GM23338 (cell line): ENCODE measurements around the gene DBNL. TPM values are rescaled to one million over a fixed set of nuclear protein-coding genes. Genes with fewer than 3 reads are reported as not detected.

ENCODE experiments used
- ATAC-seq: fragments of 200-7000 bp; cut with Tn5 transposase; 3 replicates; pipeline ENCODE4 v1.9.1; 2020
- DNase-seq: peaks from one replicate; pipeline ENCODE4 v3.0.0-alpha.2; 2015; ENCODE audit warnings: low spot score
- H2AFZ ChIP-seq: fragments of 200-600 bp; sonication (generic); 2 replicates; pipeline ENCODE4 v1.8.0; 2016; ENCODE audit warnings: antibody characterized with exemption, mild to moderate bottlenecking, moderate library complexity
- H3F3A ChIP-seq: fragments of 200-600 bp; sonication (generic); replicated peaks from 2 replicates; pipeline ENCODE4 v1.8.0; 2017; ENCODE audit warnings: antibody characterized with exemption, mixed run types, low read depth
- H3K27ac ChIP-seq: fragments of 200-600 bp; sonication (generic); 2 replicates; pipeline ENCODE4 v1.6.1; 2016; ENCODE audit warnings: low read depth
- H3K27me3 ChIP-seq: fragments of 200-600 bp; sonication (generic); 2 replicates; pipeline ENCODE4 v1.8.0; 2016; ENCODE audit warnings: mild to moderate bottlenecking, mixed run types, moderate library complexity; ENCODE audit not compliant: insufficient read depth
- H3K36me3 ChIP-seq: fragments of 200-600 bp; sonication (generic); 2 replicates; pipeline ENCODE4 v1.8.0; 2016; ENCODE audit warnings: mild to moderate bottlenecking; ENCODE audit not compliant: insufficient read depth
- H3K4me1 ChIP-seq: fragments of 200-600 bp; sonication (generic); 2 replicates; pipeline ENCODE4 v1.8.0; 2016; ENCODE audit warnings: mild to moderate bottlenecking, moderate library complexity; ENCODE audit not compliant: insufficient read depth
- H3K4me2 ChIP-seq: fragments of 200-600 bp; sonication (generic); 2 replicates; pipeline ENCODE4 v1.7.1; 2017; ENCODE audit warnings: mixed run types
- H3K4me3 ChIP-seq: fragments of 200-600 bp; sonication (generic); 2 replicates; pipeline ENCODE4 v1.6.1; 2016; ENCODE audit warnings: mixed run types
- H3K79me2 ChIP-seq: fragments of 200-600 bp; sonication (generic); replicated peaks from 2 replicates; pipeline ENCODE4 v1.8.0; 2017; ENCODE audit warnings: mild to moderate bottlenecking; ENCODE audit not compliant: insufficient read depth
- H3K9me2 ChIP-seq: fragments of 200-600 bp; sonication (generic); 2 replicates; pipeline ENCODE4 v1.8.0; 2017; ENCODE audit not compliant: insufficient read depth
- H4K20me1 ChIP-seq: fragments of 200-600 bp; sonication (generic); replicated peaks from 2 replicates; pipeline ENCODE4 v1.8.0; 2017; ENCODE audit warnings: mild to moderate bottlenecking; ENCODE audit not compliant: insufficient read depth
- H3K27ac Mint-ChIP-seq: 2 replicates; pipeline ENCODE4 v1.8.0; 2020; ENCODE audit warnings: inconsistent platforms, mild to moderate bottlenecking, moderate library complexity, mixed read lengths
- H3K27me3 Mint-ChIP-seq: 3 replicates; pipeline ENCODE4 v1.8.0; 2022; ENCODE audit warnings: low read depth, mild to moderate bottlenecking, moderate library complexity, mixed read lengths, inconsistent platforms; ENCODE audit not compliant: insufficient read depth, poor library complexity
- H3K36me3 Mint-ChIP-seq: 3 replicates; pipeline ENCODE4 v1.8.0; 2021; ENCODE audit warnings: low read depth, mild to moderate bottlenecking, inconsistent platforms, moderate library complexity, mixed read lengths
- H3K4me1 Mint-ChIP-seq: 3 replicates; pipeline ENCODE4 v1.8.0; 2020; ENCODE audit warnings: mild to moderate bottlenecking, inconsistent platforms, mixed read lengths
- H3K4me3 Mint-ChIP-seq: 3 replicates; pipeline ENCODE4 v1.8.0; 2021; ENCODE audit warnings: moderate library complexity, mild to moderate bottlenecking, inconsistent platforms, mixed read lengths
- H3K9me3 Mint-ChIP-seq: 3 replicates; pipeline ENCODE4 v1.8.0; 2020; ENCODE audit warnings: moderate library complexity, mild to moderate bottlenecking, inconsistent platforms, mixed read lengths
- CREB1 ChIP-seq: fragments of 250-450 bp; sonication (Bioruptor Pico); IDR thresholded peaks from 2 replicates; pipeline ENCODE4 v1.5.0; 2020; ENCODE audit warnings: low read depth, mild to moderate bottlenecking, moderate library complexity
- CTCF ChIP-seq, 2 experiments: fragments of 200-600 bp in 1 of 2; sonication (generic) in 1 of 2; conservative IDR thresholded peaks; 2 replicates each; pipeline versions ENCODE4 v1.5.1 to v1.6.1; 2016 to 2017; ENCODE audit warnings: antibody characterized with exemption in 2 of 2, low read depth in 2 of 2, mild to moderate bottlenecking in 2 of 2, moderate library complexity in 1 of 2
- ETS1 ChIP-seq: IDR thresholded peaks from 2 replicates; pipeline ENCODE4 v1.6.1; 2016; ENCODE audit warnings: antibody characterized with exemption
- EZH2 ChIP-seq: fragments of 200-600 bp; sonication (generic); IDR thresholded peaks from one replicate; pipeline ENCODE4 v1.8.0; 2017; ENCODE audit warnings: antibody characterized with exemption, mild to moderate bottlenecking, low read depth; ENCODE audit not compliant: unreplicated experiment
- EZH2phosphoT487 ChIP-seq: fragments of 200-600 bp; sonication (generic); IDR thresholded peaks from one replicate; pipeline ENCODE4 v1.8.1; 2018; ENCODE audit warnings: antibody characterized with exemption; ENCODE audit not compliant: unreplicated experiment
- JUNB ChIP-seq: IDR thresholded peaks from one replicate; pipeline ENCODE4 v1.6.1; 2016; ENCODE audit warnings: antibody characterized with exemption; ENCODE audit not compliant: unreplicated experiment
- POLR2AphosphoS5 ChIP-seq: IDR thresholded peaks from 2 replicates; pipeline ENCODE4 v1.6.1; 2016; ENCODE audit warnings: antibody characterized with exemption, low read depth
- REST ChIP-seq: IDR thresholded peaks from one replicate; pipeline ENCODE4 v1.6.1; 2018; ENCODE audit warnings: antibody characterized with exemption; ENCODE audit not compliant: unreplicated experiment
- STAT1 ChIP-seq: IDR thresholded peaks from one replicate; pipeline ENCODE4 v1.6.1; 2016; ENCODE audit warnings: antibody characterized with exemption; ENCODE audit not compliant: unreplicated experiment
- ZNF114 ChIP-seq: fragments of 250-450 bp; sonication (Bioruptor Pico); IDR thresholded peaks from 2 replicates; pipeline ENCODE4 v1.5.0; 2020; ENCODE audit warnings: mild to moderate bottlenecking, moderate library complexity
- ZNF331 ChIP-seq: fragments of 250-450 bp; sonication (Bioruptor Pico); IDR thresholded peaks from 2 replicates; pipeline ENCODE4 v1.5.0; 2020; ENCODE audit warnings: low read depth, mild to moderate bottlenecking, moderate library complexity
- polyA plus RNA-seq: library from polyadenylated mRNA; unstranded; fragments of >200 nt; fragmentation: Nextera tagmentation; extraction: Ambion mirVana; gene quantifications from 2 replicates; pipeline ENCODE4 v1.2.1, GENCODE V29; 2016
- total RNA-seq: library from RNA; depleted of rRNA; stranded (reverse); fragments of >200 nt; shearing (Covaris generic); gene quantifications from 2 replicates; pipeline ENCODE4 v1.2.3, GENCODE V29; 2014

DBNL gene
- total and polyA plus RNA-seq, 2 experiments from 2014 or later, result 18.1 to 49.4 TPM

- no peak for TF ChIP-seq CREB1 (CRISPR knock-in tag)
- TF ChIP-seq REST, result no peak
Measured at GRCh38 chr7:44086627-44087026, 42.1 kb downstream of the DBNL start (continued).

- H3K36me3 ChIP-seq, result no peaks in the 10 kb centered on the region
- Mint-ChIP-seq H3K36me3 (no peaks in the 10 kb centered on the region), H3K27ac (0 out of 2 replicates have a peak overlapping the region, but pooled peaks have one; percentile 3), H3K4me1 (peaks cover 11% of the 10 kb centered on the region), H3K4me3 (no peak overlapping the region), H3K27me3 (peaks cover 23% of the 10 kb centered on the region), H3K9me3 (no peaks in the 10 kb centered on the region)
- peaks cover 4% of the 10 kb centered on the region; the same call in 1 of the 2 replicates for H3K27me3 ChIP-seq
- 0 out of 2 replicates have a peak, but pooled peaks cover 3% of the 10 kb centered on the region for H3K4me1 ChIP-seq
- H3K79me2 ChIP-seq, result no peaks in the 10 kb centered on the region
- no peak overlapping the region for H3K27ac ChIP-seq
- DNase-seq, result no peak
- no peaks in the 10 kb centered on the region for H3K9me2 ChIP-seq
- no peak overlapping the region for H3K4me2 ChIP-seq
- peak; percentile 30 for ATAC-seq
- no peaks in the 10 kb centered on the region for H4K20me1 ChIP-seq
- peak overlapping the region; percentile 63; the same call in 1 of the 2 replicates for H2AFZ ChIP-seq
- H3K4me3 ChIP-seq, result no peak overlapping the region
- no peaks in the 10 kb centered on the region for H3F3A ChIP-seq
- TF ChIP-seq ETS1, result no peak
- no peak for TF ChIP-seq REST
- no peak for TF ChIP-seq CTCF (conservative IDR thresholded peaks at IDR 0.05; ENCODE audit: low read depth in 2 of 2)
- TF ChIP-seq EZH2, result no peak
- TF ChIP-seq JUNB, result no peak
- TF ChIP-seq CREB1 (CRISPR knock-in tag), result no peak
- no peak for TF ChIP-seq STAT1
- no peak for TF ChIP-seq ZNF331 (CRISPR knock-in tag)
- no peak for TF ChIP-seq ZNF114 (CRISPR knock-in tag)
- TF ChIP-seq POLR2AphosphoS5, result no peak
- no peak for TF ChIP-seq EZH2phosphoT487
Measured at GRCh38 chr7:44087911-44088838, 43.7 kb downstream of the DBNL start.
